22Rv1 (cell line): ENCODE results near the gene GNAS.

Experiments
- ZFX ChIP-seq: fragments of 450-650 bp; IDR thresholded peaks from 2 replicates; pipeline ENCODE4 v1.6.1; 2017; ENCODE audit warnings: antibody characterized with exemption, borderline replicate concordance
- TF ChIP-seq, protein P1 (sequence below): fragments of 450-650 bp; IDR thresholded peaks from 2 replicates; pipeline ENCODE4 v1.5.1; 2017; ENCODE audit warnings: mild to moderate bottlenecking

- TF ChIP-seq, protein P1, sequence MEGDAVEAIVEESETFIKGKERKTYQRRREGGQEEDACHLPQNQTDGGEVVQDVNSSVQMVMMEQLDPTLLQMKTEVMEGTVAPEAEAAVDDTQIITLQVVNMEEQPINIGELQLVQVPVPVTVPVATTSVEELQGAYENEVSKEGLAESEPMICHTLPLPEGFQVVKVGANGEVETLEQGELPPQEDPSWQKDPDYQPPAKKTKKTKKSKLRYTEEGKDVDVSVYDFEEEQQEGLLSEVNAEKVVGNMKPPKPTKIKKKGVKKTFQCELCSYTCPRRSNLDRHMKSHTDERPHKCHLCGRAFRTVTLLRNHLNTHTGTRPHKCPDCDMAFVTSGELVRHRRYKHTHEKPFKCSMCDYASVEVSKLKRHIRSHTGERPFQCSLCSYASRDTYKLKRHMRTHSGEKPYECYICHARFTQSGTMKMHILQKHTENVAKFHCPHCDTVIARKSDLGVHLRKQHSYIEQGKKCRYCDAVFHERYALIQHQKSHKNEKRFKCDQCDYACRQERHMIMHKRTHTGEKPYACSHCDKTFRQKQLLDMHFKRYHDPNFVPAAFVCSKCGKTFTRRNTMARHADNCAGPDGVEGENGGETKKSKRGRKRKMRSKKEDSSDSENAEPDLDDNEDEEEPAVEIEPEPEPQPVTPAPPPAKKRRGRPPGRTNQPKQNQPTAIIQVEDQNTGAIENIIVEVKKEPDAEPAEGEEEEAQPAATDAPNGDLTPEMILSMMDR, result no peak
- no peak for TF ChIP-seq ZFX
Measured at GRCh38 chr20:58899512-58899911, 47.0 kb downstream of the GNAS start.
